GM12873 (cell line): ENCODE results near the gene SCN1A.

Experiments used
- CTCF ChIP-seq: IDR thresholded peaks from 2 replicates; pipeline ENCODE4 v1.5.1; 2012; ENCODE audit warnings: low read depth, mild to moderate bottlenecking, moderate library complexity, low read length, control low read depth; ENCODE audit not compliant: insufficient read depth; ENCODE audit errors: missing control alignments

SCN1A gene

GRCh38 chr2:166127217-166128155 lies at the start of gene SCN1A:
SCN1A (minus strand) TSS chr2:166128020; CDS start chr2:166073621, 54,399 bp downstream.
- TF ChIP-seq CTCF: peak; percentile 61

GRCh38 chr2:166173263-166173662 lies 45.4 kb upstream of the SCN1A start:
- TF ChIP-seq CTCF: no peak

GRCh38 chr2:166171216-166171615 lies 43.4 kb upstream of the SCN1A start:
- no peak for TF ChIP-seq CTCF

- no peak for TF ChIP-seq CTCF
Observed at GRCh38 chr2:166170356-166170755, 42.5 kb upstream of the SCN1A start.

GRCh38 chr2:166167449-166167848 lies 39.6 kb upstream of the SCN1A start:
- TF ChIP-seq CTCF: no peak

GRCh38 chr2:166163775-166164174 lies 36.0 kb upstream of the SCN1A start:
- no peak for TF ChIP-seq CTCF

GRCh38 chr2:166158546-166158945 lies 30.7 kb upstream of the SCN1A start:
- no peak for TF ChIP-seq CTCF
